Mammary epithelial cell (primary cell): Measurements from ENCODE around the gene ZMIZ1.

ENCODE experiments used
- EZH2 ChIP-seq: IDR thresholded peaks from 2 replicates; pipeline ENCODE4 v1.6.1; 2012; ENCODE audit warnings: low read length, inconsistent platforms, borderline replicate concordance
- TF ChIP-seq, protein P1 (sequence below), 2 donors: IDR thresholded peaks in 1 of 2; conservative IDR thresholded peaks in 1 of 2; 2 replicates each; pipeline ENCODE4 v1.5.1; 2011 to 2012; ENCODE audit warnings: inconsistent platforms in 2 of 2, low read length in 2 of 2, mild to moderate bottlenecking in 2 of 2, control low read depth in 1 of 2, low read depth in 1 of 2; ENCODE audit not compliant: insufficient read depth in 1 of 2; ENCODE audit errors: extremely low read depth in 1 of 2

DNA sequence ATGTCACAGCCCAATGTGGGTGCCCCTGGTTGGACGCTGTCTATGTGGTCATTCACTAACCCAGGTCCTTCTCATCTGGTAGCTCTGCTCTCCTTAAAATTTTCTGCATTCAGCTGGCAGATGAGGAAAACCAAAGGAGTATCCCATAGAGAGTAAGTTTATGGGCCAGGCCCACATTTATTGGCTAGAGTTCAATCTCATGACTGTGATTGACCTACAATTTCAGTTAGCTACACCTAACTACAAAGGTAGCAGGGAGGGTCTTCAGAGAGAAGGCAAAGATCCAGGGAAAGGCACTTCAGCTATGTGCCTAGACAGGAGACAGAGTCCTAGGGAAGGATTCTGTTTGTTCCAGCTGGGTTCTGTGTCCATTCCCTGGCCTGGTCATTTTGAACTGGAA lies 254.8 kb downstream of the ZMIZ1 start:
- TF ChIP-seq, protein P1, sequence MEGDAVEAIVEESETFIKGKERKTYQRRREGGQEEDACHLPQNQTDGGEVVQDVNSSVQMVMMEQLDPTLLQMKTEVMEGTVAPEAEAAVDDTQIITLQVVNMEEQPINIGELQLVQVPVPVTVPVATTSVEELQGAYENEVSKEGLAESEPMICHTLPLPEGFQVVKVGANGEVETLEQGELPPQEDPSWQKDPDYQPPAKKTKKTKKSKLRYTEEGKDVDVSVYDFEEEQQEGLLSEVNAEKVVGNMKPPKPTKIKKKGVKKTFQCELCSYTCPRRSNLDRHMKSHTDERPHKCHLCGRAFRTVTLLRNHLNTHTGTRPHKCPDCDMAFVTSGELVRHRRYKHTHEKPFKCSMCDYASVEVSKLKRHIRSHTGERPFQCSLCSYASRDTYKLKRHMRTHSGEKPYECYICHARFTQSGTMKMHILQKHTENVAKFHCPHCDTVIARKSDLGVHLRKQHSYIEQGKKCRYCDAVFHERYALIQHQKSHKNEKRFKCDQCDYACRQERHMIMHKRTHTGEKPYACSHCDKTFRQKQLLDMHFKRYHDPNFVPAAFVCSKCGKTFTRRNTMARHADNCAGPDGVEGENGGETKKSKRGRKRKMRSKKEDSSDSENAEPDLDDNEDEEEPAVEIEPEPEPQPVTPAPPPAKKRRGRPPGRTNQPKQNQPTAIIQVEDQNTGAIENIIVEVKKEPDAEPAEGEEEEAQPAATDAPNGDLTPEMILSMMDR (conservative IDR thresholded peaks at IDR 0.05 in 1 of 2, IDR thresholded peaks at IDR 0.05 in 1 of 2; ENCODE audit: extremely low read depth in 1 of 2, insufficient read depth in 1 of 2, low read depth in 1 of 2, low read length in 2 of 2) = no peak
- no peak for TF ChIP-seq EZH2
